ENCODE data around the gene SAMD4A. TPM values are rescaled to one million over a fixed set of nuclear protein-coding genes. Genes with fewer than 3 reads are reported as not detected.

SAMD4A gene
- total RNA-seq, 6 experiments from 2014 or later: 33.8 to 53.7 (median 41.0) TPM

GRCh38 chr14:54816450-54816849, 249.5 kb downstream of the SAMD4A start:
- Mint-ChIP-seq H3K9me3 (no peaks in the 10 kb centered on the region), H3K4me3 (no peak overlapping the region), H3K4me1 (ENCODE audit: low read depth) (peaks cover 12% of the 10 kb centered on the region), H3K27ac (no peak overlapping the region), H3K36me3 (ENCODE audit: low read depth) (no peaks in the 10 kb centered on the region), H3K27me3 (ENCODE audit: insufficient read depth) (peaks cover 59% of the 10 kb centered on the region)
- no peak for DNase-seq
- TF ChIP-seq, protein P1, sequence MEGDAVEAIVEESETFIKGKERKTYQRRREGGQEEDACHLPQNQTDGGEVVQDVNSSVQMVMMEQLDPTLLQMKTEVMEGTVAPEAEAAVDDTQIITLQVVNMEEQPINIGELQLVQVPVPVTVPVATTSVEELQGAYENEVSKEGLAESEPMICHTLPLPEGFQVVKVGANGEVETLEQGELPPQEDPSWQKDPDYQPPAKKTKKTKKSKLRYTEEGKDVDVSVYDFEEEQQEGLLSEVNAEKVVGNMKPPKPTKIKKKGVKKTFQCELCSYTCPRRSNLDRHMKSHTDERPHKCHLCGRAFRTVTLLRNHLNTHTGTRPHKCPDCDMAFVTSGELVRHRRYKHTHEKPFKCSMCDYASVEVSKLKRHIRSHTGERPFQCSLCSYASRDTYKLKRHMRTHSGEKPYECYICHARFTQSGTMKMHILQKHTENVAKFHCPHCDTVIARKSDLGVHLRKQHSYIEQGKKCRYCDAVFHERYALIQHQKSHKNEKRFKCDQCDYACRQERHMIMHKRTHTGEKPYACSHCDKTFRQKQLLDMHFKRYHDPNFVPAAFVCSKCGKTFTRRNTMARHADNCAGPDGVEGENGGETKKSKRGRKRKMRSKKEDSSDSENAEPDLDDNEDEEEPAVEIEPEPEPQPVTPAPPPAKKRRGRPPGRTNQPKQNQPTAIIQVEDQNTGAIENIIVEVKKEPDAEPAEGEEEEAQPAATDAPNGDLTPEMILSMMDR (IDR thresholded peaks at IDR 0.05): no peak

DNA sequence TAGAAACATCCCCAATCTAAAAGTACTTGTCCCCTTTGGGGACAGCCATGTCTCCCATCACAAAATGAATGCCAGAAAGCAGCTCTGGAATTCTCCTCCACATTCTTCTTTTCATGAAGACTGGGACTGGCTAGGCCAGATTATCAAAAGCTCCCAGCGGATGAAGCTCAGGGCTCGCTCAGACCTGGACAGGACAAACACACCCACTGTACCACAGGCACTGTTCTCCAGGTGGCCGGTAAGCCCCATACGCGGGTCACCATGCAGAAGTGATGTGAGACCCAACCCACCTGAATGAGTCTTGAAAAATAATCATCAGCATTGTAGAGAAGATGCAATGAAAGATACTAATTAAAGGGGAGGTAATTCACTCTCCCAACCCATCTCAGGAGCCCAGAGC, 250.6 kb downstream of the SAMD4A start:
- DNase-seq: no peak
- no peaks in the 10 kb centered on the region for H3K36me3 Mint-ChIP-seq (ENCODE audit: low read depth)
- H3K27ac Mint-ChIP-seq: no peak overlapping the region
- H3K9me3 Mint-ChIP-seq: no peaks in the 10 kb centered on the region
- no peak overlapping the region for H3K4me3 Mint-ChIP-seq
- peaks cover 56% of the 10 kb centered on the region for H3K27me3 Mint-ChIP-seq (ENCODE audit: insufficient read depth)
- TF ChIP-seq, protein P1 (IDR thresholded peaks at IDR 0.05): no peak
- peaks cover 12% of the 10 kb centered on the region for H3K4me1 Mint-ChIP-seq (ENCODE audit: low read depth)

DNA sequence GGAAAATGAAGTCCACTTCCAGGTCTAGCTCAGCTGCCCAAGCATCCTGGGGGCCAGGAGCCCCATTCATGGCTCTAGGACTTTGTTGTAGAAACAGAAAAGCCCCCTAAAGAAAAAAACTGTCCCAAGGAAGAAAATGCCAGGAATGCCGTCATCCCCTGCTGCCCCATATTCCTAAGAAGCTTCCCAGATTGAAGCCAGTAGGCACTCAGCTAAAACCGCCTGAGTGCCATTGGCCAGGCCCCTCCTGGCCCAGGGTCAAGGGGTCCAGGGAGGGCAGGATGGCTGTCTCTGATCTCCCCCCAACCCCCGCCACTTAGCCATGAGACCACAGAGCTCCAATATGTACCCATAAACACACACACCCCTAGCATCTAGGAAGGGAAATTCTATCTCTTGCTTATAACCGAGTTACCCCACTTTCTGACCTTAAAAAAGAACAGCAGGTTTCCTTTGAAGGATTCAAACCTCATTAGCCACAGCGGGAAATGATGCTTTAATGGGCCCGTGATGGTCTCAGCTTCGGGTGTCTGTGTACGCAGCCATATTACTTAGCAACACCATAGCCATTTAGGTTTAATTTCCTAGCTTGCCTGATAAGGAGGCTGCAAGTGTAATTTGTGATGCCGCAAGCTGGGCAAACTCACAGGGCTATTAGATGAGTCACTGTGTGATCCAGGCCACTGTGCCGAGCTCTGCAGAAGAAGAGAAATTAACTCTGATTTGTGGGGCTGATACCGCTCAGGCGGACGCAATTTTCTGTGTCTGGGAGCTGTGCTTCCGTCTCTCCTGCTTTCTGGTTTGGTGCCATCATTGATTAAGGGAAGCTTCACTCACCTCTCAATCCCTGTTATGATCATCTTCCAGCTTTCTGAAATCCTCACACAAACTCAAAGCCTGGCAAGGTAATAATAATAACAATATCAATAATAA, 251.5 kb downstream of the SAMD4A start:
- Mint-ChIP-seq H3K27ac (peak overlapping the region; percentile 54), H3K27me3 (ENCODE audit: insufficient read depth) (peaks cover 46% of the 10 kb centered on the region), H3K9me3 (peaks cover under 1% of the 10 kb centered on the region; the same call in 1 of the 2 replicates)

GRCh38 chr14:54822685-54823084, 255.8 kb downstream of the SAMD4A start:
- H3K27me3 Mint-ChIP-seq (ENCODE audit: insufficient read depth): peaks cover 29% of the 10 kb centered on the region
- TF ChIP-seq, protein P1 (IDR thresholded peaks at IDR 0.05): no peak
- peaks cover 19% of the 10 kb centered on the region for H3K9me3 Mint-ChIP-seq
- no peak overlapping the region for H3K4me3 Mint-ChIP-seq
- no peak overlapping the region for H3K27ac Mint-ChIP-seq
- H3K4me1 Mint-ChIP-seq (ENCODE audit: low read depth): peaks cover 12% of the 10 kb centered on the region
- no peak for DNase-seq
- peaks cover 13% of the 10 kb centered on the region for H3K36me3 Mint-ChIP-seq (ENCODE audit: low read depth)

More for the DNA sequence above, 251.5 kb downstream of the SAMD4A start:
- H3K4me1 Mint-ChIP-seq (ENCODE audit: low read depth): peaks cover 12% of the 10 kb centered on the region
- peak; percentile 85 for DNase-seq
- H3K36me3 Mint-ChIP-seq (ENCODE audit: low read depth): peaks cover under 1% of the 10 kb centered on the region; the same call in 1 of the 2 replicates
- TF ChIP-seq, protein P1 (IDR thresholded peaks at IDR 0.05): no peak
- peak overlapping the region; percentile 55; the same call in 1 of the 2 replicates for H3K4me3 Mint-ChIP-seq

- TF ChIP-seq, protein P1 (IDR thresholded peaks at IDR 0.05): no peak
- Mint-ChIP-seq H3K4me1 (ENCODE audit: low read depth) (peaks cover 2% of the 10 kb centered on the region), H3K4me3 (no peak overlapping the region), H3K36me3 (ENCODE audit: low read depth) (peaks cover 13% of the 10 kb centered on the region), H3K27me3 (ENCODE audit: insufficient read depth) (peaks cover 28% of the 10 kb centered on the region), H3K9me3 (peaks cover 19% of the 10 kb centered on the region), H3K27ac (no peak overlapping the region)
- no peak for DNase-seq
Observed at GRCh38 chr14:54823757-54824549, 257.0 kb downstream of the SAMD4A start.
